Karpas-422 (cell line): ENCODE data around the gene PCNX3. TPM values are rescaled to one million over a fixed set of nuclear protein-coding genes. Genes with fewer than 3 reads are reported as not detected.
"Not testable (repeated sequence)": the region's sequence is repeated elsewhere in the genome, so short reads cannot be mapped to it uniquely, and the experiment has no call there.

Source experiments
- DNase-seq: peaks from one replicate; pipeline ENCODE4 v3.0.0-alpha.2; 2015
- H2AFZ ChIP-seq: fragments of 200-600 bp; sonication (generic); 2 replicates; pipeline ENCODE4 v1.6.1; 2014; ENCODE audit warnings: antibody characterized with exemption, low read length, mixed read lengths
- H3K27ac ChIP-seq: fragments of 200-600 bp; sonication (generic); 2 replicates; pipeline ENCODE4 v1.5.1; 2014; ENCODE audit warnings: mild to moderate bottlenecking, low read length, moderate library complexity
- H3K27me3 ChIP-seq: fragments of 200-600 bp; sonication (generic); 2 replicates; pipeline ENCODE4 v1.6.1; 2014; ENCODE audit warnings: low read length, mixed read lengths
- H3K36me3 ChIP-seq: fragments of 200-600 bp; sonication (generic); 2 replicates; pipeline ENCODE4 v1.6.1; 2014; ENCODE audit warnings: low read length, mixed read lengths; ENCODE audit not compliant: insufficient read depth
- H3K4me1 ChIP-seq: fragments of 200-600 bp; sonication (generic); 2 replicates; pipeline ENCODE4 v1.6.1; 2014; ENCODE audit warnings: mild to moderate bottlenecking, low read length, mixed read lengths
- H3K4me2 ChIP-seq: fragments of 200-600 bp; sonication (generic); 2 replicates; pipeline ENCODE4 v1.6.1; 2014; ENCODE audit warnings: low read length, low read depth, mild to moderate bottlenecking; ENCODE audit not compliant: poor library complexity, severe bottlenecking
- H3K4me3 ChIP-seq: fragments of 200-600 bp; sonication (generic); 2 replicates; pipeline ENCODE4 v1.5.1; 2014; ENCODE audit warnings: mild to moderate bottlenecking, antibody characterized with exemption, low read length, mixed read lengths
- H3K79me2 ChIP-seq: fragments of 200-600 bp; sonication (generic); 2 replicates; pipeline ENCODE4 v1.6.1; 2014; ENCODE audit warnings: mild to moderate bottlenecking, low read length, mixed read lengths
- H3K9ac ChIP-seq: fragments of 200-600 bp; sonication (generic); 2 replicates; pipeline ENCODE4 v1.6.0; 2014; ENCODE audit warnings: low read length
- H3K9me2 ChIP-seq: fragments of 200-600 bp; sonication (generic), shearing (Covaris generic); replicated peaks from 2 replicates; pipeline ENCODE4 v1.6.0; 2014; ENCODE audit warnings: mild to moderate bottlenecking, low read length, moderate library complexity; ENCODE audit not compliant: insufficient read depth
- H3K9me3 ChIP-seq: fragments of 300-700, 200-600 bp; sonication (generic); 2 replicates; pipeline ENCODE4 v1.6.1; 2014; ENCODE audit warnings: low read length, mixed read lengths
- H4K20me1 ChIP-seq: fragments of 200-600 bp; sonication (generic); 2 replicates; pipeline ENCODE4 v1.6.1; 2014; ENCODE audit warnings: mild to moderate bottlenecking, antibody characterized with exemption, low read length, low read depth; ENCODE audit not compliant: insufficient read depth
- total RNA-seq: library from RNA; depleted of rRNA; stranded (reverse); fragments of >200 nt; shearing (Covaris generic); gene quantifications from 2 replicates; pipeline ENCODE4 v1.2.3, GENCODE V29; 2014; ENCODE audit warnings: low replicate concordance

Gene PCNX3
- total RNA-seq, 1 experiment from 2014 or later: 20.4 TPM

- H3K79me2 ChIP-seq: no peaks in the 10 kb centered on the region
- H3K36me3 ChIP-seq: 0 out of 2 replicates have a peak, but pooled peaks cover 5% of the 10 kb centered on the region
- H3K9me2 ChIP-seq: no peaks in the 10 kb centered on the region
- peaks cover 26% of the 10 kb centered on the region for H3K4me1 ChIP-seq
- H3K27me3 ChIP-seq: no peaks in the 10 kb centered on the region
- H3K4me3 ChIP-seq: no peak overlapping the region
- no peaks in the 10 kb centered on the region for H3K9me3 ChIP-seq
- no peaks in the 10 kb centered on the region for H4K20me1 ChIP-seq
- DNase-seq: no peak
- H3K27ac ChIP-seq: no peak overlapping the region
- no peak overlapping the region for H3K9ac ChIP-seq
- no peak overlapping the region for H2AFZ ChIP-seq
- H3K4me2 ChIP-seq: no peak overlapping the region
Observed at GRCh38 chr11:65634905-65635731, 19.5 kb downstream of the PCNX3 start.

GRCh38 chr11:65636108-65637031 lies 20.8 kb downstream of the PCNX3 start:
- Histone ChIP-seq H3K4me3 (no peak overlapping the region), H3K27me3 (no peaks in the 10 kb centered on the region), H2AFZ (no peak overlapping the region), H4K20me1 (no peaks in the 10 kb centered on the region), H3K9me2 (no peaks in the 10 kb centered on the region), H3K4me2 (no peak overlapping the region), H3K79me2 (peaks cover 11% of the 10 kb centered on the region), H3K4me1 (peaks cover 38% of the 10 kb centered on the region), H3K27ac (peak overlapping the region; percentile 99; the same call in 1 of the 2 replicates), H3K9ac (no peak overlapping the region), H3K36me3 (0 out of 2 replicates have a peak, but pooled peaks cover 5% of the 10 kb centered on the region), H3K9me3 (no peaks in the 10 kb centered on the region)
- no peak for DNase-seq

GRCh38 chr11:65637032-65637557 lies 21.5 kb downstream of the PCNX3 start:
- Histone ChIP-seq H3K36me3 (0 out of 2 replicates have a peak, but pooled peaks cover 5% of the 10 kb centered on the region), H2AFZ (no peak overlapping the region), H3K9me3 (no peaks in the 10 kb centered on the region), H3K27me3 (no peaks in the 10 kb centered on the region), H3K4me2 (no peak overlapping the region), H3K9me2 (no peaks in the 10 kb centered on the region), H4K20me1 (no peaks in the 10 kb centered on the region), H3K27ac (peak overlapping the region; percentile 99), H3K4me3 (no peak overlapping the region), H3K79me2 (peaks cover 18% of the 10 kb centered on the region), H3K4me1 (peaks cover 44% of the 10 kb centered on the region), H3K9ac (no peak overlapping the region)
- DNase-seq: no peak

GRCh38 chr11:65637794-65638419 lies 22.3 kb downstream of the PCNX3 start, which contains the start of gene SIPA1:
Gene SIPA1 (plus strand): TSS chr11:65638101. CDS start chr11:65640922, 2,821 bp downstream.
- H3K79me2 ChIP-seq: peaks cover 24% of the 10 kb centered on the region
- no peaks in the 10 kb centered on the region for H3K9me2 ChIP-seq
- no peak within 1 kb of the TSS for H2AFZ ChIP-seq
- peak within 1 kb of the TSS; percentile 89 for H3K4me3 ChIP-seq
- no peaks in the 10 kb centered on the region for H3K27me3 ChIP-seq
- no peaks in the 10 kb centered on the region for H4K20me1 ChIP-seq
- H3K9ac ChIP-seq: peak within 1 kb of the TSS; percentile 92
- peaks cover 50% of the 10 kb centered on the region for H3K4me1 ChIP-seq
- H3K36me3 ChIP-seq: 0 out of 2 replicates have a peak, but pooled peaks cover 5% of the 10 kb centered on the region
- peak within 1 kb of the TSS; percentile 95 for H3K4me2 ChIP-seq
- no peaks in the 10 kb centered on the region for H3K9me3 ChIP-seq
- DNase-seq: peak; percentile 84
- peak within 1 kb of the TSS; percentile 99 for H3K27ac ChIP-seq

GRCh38 chr11:65639228-65639597 lies 23.6 kb downstream of the PCNX3 start:
- DNase-seq, H2AFZ ChIP-seq, H3K9me2 ChIP-seq, H3K27me3 ChIP-seq, H3K9me3 ChIP-seq, H4K20me1 ChIP-seq: not testable (repeated sequence)
- H3K9ac ChIP-seq: peak overlapping the region; percentile 92
- peaks cover 30% of the 10 kb centered on the region for H3K79me2 ChIP-seq
- H3K4me3 ChIP-seq: peak overlapping the region; percentile 89
- 0 out of 2 replicates have a peak, but pooled peaks cover 11% of the 10 kb centered on the region for H3K36me3 ChIP-seq
- peak overlapping the region; percentile 99 for H3K27ac ChIP-seq
- peaks cover 53% of the 10 kb centered on the region for H3K4me1 ChIP-seq
- H3K4me2 ChIP-seq: peak overlapping the region; percentile 95

GRCh38 chr11:65639623-65640482 lies 24.3 kb downstream of the PCNX3 start:
- Histone ChIP-seq H3K79me2 (peaks cover 30% of the 10 kb centered on the region), H3K9me2 (no peaks in the 10 kb centered on the region), H3K4me2 (peak overlapping the region; percentile 95), H3K4me1 (peaks cover 53% of the 10 kb centered on the region), H4K20me1 (peaks cover 4% of the 10 kb centered on the region; the same call in 1 of the 2 replicates), H3K9ac (peak overlapping the region; percentile 92), H3K4me3 (peak overlapping the region; percentile 89), H3K36me3 (0 out of 2 replicates have a peak, but pooled peaks cover 10% of the 10 kb centered on the region), H3K9me3 (no peaks in the 10 kb centered on the region), H3K27me3 (no peaks in the 10 kb centered on the region), H3K27ac (peak overlapping the region; percentile 99), H2AFZ (no peak overlapping the region)
- peak; percentile 98 for DNase-seq
